ENCODE measurements around the gene RPS6KA2. TPM values are rescaled to one million over a fixed set of nuclear protein-coding genes. Genes with fewer than 3 reads are reported as not detected.
"Not testable (repeated sequence)": the region's sequence is repeated elsewhere in the genome, so short reads cannot be mapped to it uniquely, and the experiment has no call there.

The RPS6KA2 gene
- total and polyA plus RNA-seq, 2 donors (not counting 1 experiment from before 2014, with no cell fraction given) = 2.2 to 16.0 TPM

GRCh38 chr6:166364456-166364855 is 262.6 kb downstream of the RPS6KA2 start:
- Histone ChIP-seq H3K4me3 (ENCODE audit: control extremely low read depth in 1 of 5, extremely low read depth in 1 of 5, insufficient read depth in 1 of 5, low read depth in 2 of 5, low read length in 4 of 5) (no peak overlapping the region), H3K9me3 (ENCODE audit: control extremely low read depth in 1 of 3, control insufficient read depth in 2 of 3, insufficient read depth in 1 of 3, low read length in 2 of 3) (no peaks in the 10 kb centered on the region), H4K20me1 (ENCODE audit: control insufficient read depth, insufficient read depth, low read length, poor library complexity, severe bottlenecking) (no peaks in the 10 kb centered on the region), H3K4me1 (ENCODE audit: control insufficient read depth in 2 of 2, insufficient read depth in 2 of 2, low read length in 2 of 2) (no peaks in the 10 kb centered on the region), H3K79me2 (ENCODE audit: control insufficient read depth, insufficient read depth, low read length) (no peaks in the 10 kb centered on the region), H3K27me3 (replicated peaks in 1 of 4; ENCODE audit: control extremely low read depth in 1 of 4, control insufficient read depth in 3 of 4, insufficient read depth in 4 of 4, low read length in 3 of 4) (no peaks in the 10 kb centered on the region), H3K36me3 (replicated peaks in 1 of 2; ENCODE audit: control extremely low read depth in 1 of 2, control insufficient read depth in 1 of 2, extremely low read depth in 1 of 2, insufficient read depth in 2 of 2, low read length in 1 of 2) (peaks cover 0 to 25% of the 10 kb centered on the region in 2 experiments), H3K9ac (ENCODE audit: low read length) (no peak overlapping the region), H3K4me2 (replicated peaks; ENCODE audit: low read depth, low read length, poor library complexity, severe bottlenecking) (no peak overlapping the region), H3K27ac (ENCODE audit: low read length in 2 of 2) (no peak overlapping the region), H2AFZ (ENCODE audit: insufficient read depth, low read depth, low read length, poor library complexity, severe bottlenecking) (no peak overlapping the region)
- WGBS (ENCODE audit: insufficient coverage) = 94% methylated on average over 5 of the region's 7 CpGs
- TF ChIP-seq EZH2 (IDR thresholded peaks at IDR 0.05; ENCODE audit: borderline replicate concordance, insufficient read depth, low read depth, low read length, poor library complexity, severe bottlenecking) (no peak), CTCF (IDR thresholded peaks at IDR 0.05) (no peak)
- ATAC-seq (ENCODE audit: low read depth) (no peak), DNase-seq (no peak)
- H3K9me3 Mint-ChIP-seq (ENCODE audit: insufficient read depth) = no peaks in the 10 kb centered on the region
- intact Hi-C loops (cut with micrococcal nuclease) = no loop called here
- no peaks in the 10 kb centered on the region for H3K4me1 Mint-ChIP-seq
- H3K4me3 Mint-ChIP-seq = no peak overlapping the region
- CTCF ChIA-PET = interaction anchor here (0.9 to 1.3 kb wide), 2 partner anchors 36 to 51 kb away, joined by 3 to 4 read pairs; no protein-coding TSS in a partner anchor
- no peak overlapping the region for H3K27ac Mint-ChIP-seq
- no peaks in the 10 kb centered on the region for H3K27me3 Mint-ChIP-seq
- POLR2A ChIA-PET = no interaction called here

- H3K4me1 Mint-ChIP-seq; POLR2A ChIA-PET; H3K27ac ChIP-seq (ENCODE audit: low read length in 2 of 2); H3K27ac Mint-ChIP-seq; H4K20me1 ChIP-seq (ENCODE audit: control insufficient read depth, insufficient read depth, low read length, poor library complexity, severe bottlenecking); H3K4me1 ChIP-seq (ENCODE audit: control insufficient read depth in 2 of 2, insufficient read depth in 2 of 2, low read length in 2 of 2); CTCF ChIA-PET; H3K4me2 ChIP-seq (replicated peaks; ENCODE audit: low read depth, low read length, poor library complexity, severe bottlenecking); H2AFZ ChIP-seq (ENCODE audit: insufficient read depth, low read depth, low read length, poor library complexity, severe bottlenecking); H3K79me2 ChIP-seq (ENCODE audit: control insufficient read depth, insufficient read depth, low read length); H3K9me3 Mint-ChIP-seq (ENCODE audit: insufficient read depth); H3K9ac ChIP-seq (ENCODE audit: low read length); H3K4me3 Mint-ChIP-seq; H3K27me3 ChIP-seq (replicated peaks in 1 of 4; ENCODE audit: control extremely low read depth in 1 of 4, control insufficient read depth in 3 of 4, insufficient read depth in 4 of 4, low read length in 3 of 4); H3K9me3 ChIP-seq (ENCODE audit: control extremely low read depth in 1 of 3, control insufficient read depth in 2 of 3, insufficient read depth in 1 of 3, low read length in 2 of 3); DNase-seq; intact Hi-C loops (cut with micrococcal nuclease); H3K4me3 ChIP-seq (ENCODE audit: control extremely low read depth in 1 of 5, extremely low read depth in 1 of 5, insufficient read depth in 1 of 5, low read depth in 2 of 5, low read length in 4 of 5); H3K27me3 Mint-ChIP-seq; ATAC-seq (ENCODE audit: low read depth): not testable (repeated sequence)
- H3K36me3 ChIP-seq (replicated peaks in 1 of 2; ENCODE audit: control extremely low read depth in 1 of 2, control insufficient read depth in 1 of 2, extremely low read depth in 1 of 2, insufficient read depth in 2 of 2, low read length in 1 of 2) = peaks cover 0 to 25% of the 10 kb centered on the region in 2 experiments
- WGBS (ENCODE audit: insufficient coverage) = no CpG with 5 or more reads among the region's 4 CpGs
Observed at GRCh38 chr6:166362427-166362826, 264.6 kb downstream of the RPS6KA2 start.

Data from B cell (primary cell).